Measurements from ENCODE around the gene TYROBP.
"Not testable (repeated sequence)": the region's sequence is repeated elsewhere in the genome, so short reads cannot be mapped to it uniquely, and the experiment has no call there.

TYROBP gene

GRCh38 chr19:35931874-35932202 lies 23.7 kb upstream of the TYROBP start:
- DNase-seq (ENCODE audit: low spot score), result no peak

- peak; percentile 99 for DNase-seq (ENCODE audit: low spot score)
These were observed 23.2 kb upstream of the TYROBP start for GRCh38 chr19:35931161-35931873.

- DNase-seq (ENCODE audit: low spot score), result no peak
These were observed 21.8 kb upstream of the TYROBP start for GRCh38 chr19:35929876-35930275.

- DNase-seq (ENCODE audit: low spot score), result no peak
These were observed 20.4 kb upstream of the TYROBP start for GRCh38 chr19:35928507-35928906.

- DNase-seq (ENCODE audit: low spot score), result no peak
These were observed 17.4 kb upstream of the TYROBP start for GRCh38 chr19:35925501-35925900.

DNA sequence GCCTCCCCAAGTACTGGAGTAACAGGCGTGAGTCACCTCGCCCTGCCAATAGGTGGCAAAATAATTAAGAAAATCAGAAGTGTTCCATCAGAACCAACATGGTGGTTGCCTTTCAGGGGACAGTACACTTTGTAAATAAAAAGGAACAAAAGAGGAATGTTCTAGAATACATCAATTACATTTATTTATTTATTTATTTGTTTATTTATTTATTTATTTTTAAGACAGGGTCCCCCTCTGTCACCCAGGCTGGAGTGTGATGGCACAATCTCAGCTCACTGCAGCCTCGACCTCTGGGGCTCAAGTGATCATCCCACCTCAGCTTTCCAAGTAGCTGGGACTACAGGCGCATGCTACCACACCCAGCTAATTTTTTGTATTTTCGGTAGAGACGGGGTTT lies 12.9 kb upstream of the TYROBP start:
- no peak for DNase-seq (ENCODE audit: low spot score)

DNA sequence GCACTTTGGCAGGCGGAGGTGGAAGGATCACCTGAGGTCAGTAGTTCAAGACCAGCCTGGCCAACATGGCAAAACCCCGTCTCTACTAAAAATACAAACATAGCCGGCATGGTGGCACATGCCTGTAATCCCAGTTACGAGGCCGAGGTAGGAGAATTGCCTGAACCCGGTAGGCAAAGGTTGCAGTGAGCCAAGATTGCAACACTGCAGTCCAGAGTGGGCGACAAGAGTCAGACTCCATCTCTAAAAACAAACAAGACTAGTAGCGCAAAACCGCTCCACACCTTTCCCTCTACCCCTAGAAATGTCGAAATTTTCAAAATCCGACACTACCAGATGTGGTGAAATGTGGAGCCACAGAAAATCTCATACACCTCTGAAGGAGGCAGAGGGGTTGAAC lies 11.2 kb upstream of the TYROBP start:
- no peak for DNase-seq (ENCODE audit: low spot score)

DNA sequence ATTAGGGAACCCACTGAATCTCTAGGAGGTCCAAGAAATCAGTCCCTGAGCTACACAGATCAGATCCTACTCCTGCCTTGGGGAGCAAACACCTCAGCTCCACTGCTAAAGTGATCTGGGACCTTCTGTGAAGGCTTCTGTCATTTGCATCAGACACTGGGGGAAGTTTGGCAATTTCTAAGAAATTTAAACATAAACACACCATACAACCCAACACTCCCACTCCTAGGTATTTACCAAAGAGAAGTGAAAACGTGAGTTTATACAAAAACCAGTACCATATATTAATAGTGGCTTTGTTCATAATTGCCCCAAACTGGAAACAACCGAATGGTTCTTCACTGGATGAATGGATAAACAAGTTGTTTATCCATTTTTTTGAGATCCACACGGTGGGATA lies 7.3 kb upstream of the TYROBP start:
- no peak for DNase-seq (ENCODE audit: low spot score)

- peak; percentile 33 for DNase-seq (ENCODE audit: low spot score)
These were observed 5.5 kb upstream of the TYROBP start for GRCh38 chr19:35913589-35913988.

GRCh38 chr19:35911790-35912189 lies 3.7 kb upstream of the TYROBP start:
- peak; percentile 93 for DNase-seq (ENCODE audit: low spot score)

GRCh38 chr19:35911173-35911572 lies 3.1 kb upstream of the TYROBP start:
- DNase-seq (ENCODE audit: low spot score), result no peak

GRCh38 chr19:35910355-35910754 lies 2.3 kb upstream of the TYROBP start:
- not testable (repeated sequence) for DNase-seq (ENCODE audit: low spot score)

- DNase-seq (ENCODE audit: low spot score), result no peak
These were observed 1.6 kb upstream of the TYROBP start for GRCh38 chr19:35909684-35910035.

- DNase-seq (ENCODE audit: low spot score), result no peak
These were observed 1.0 kb upstream of the TYROBP start for GRCh38 chr19:35908973-35909683.

DNA sequence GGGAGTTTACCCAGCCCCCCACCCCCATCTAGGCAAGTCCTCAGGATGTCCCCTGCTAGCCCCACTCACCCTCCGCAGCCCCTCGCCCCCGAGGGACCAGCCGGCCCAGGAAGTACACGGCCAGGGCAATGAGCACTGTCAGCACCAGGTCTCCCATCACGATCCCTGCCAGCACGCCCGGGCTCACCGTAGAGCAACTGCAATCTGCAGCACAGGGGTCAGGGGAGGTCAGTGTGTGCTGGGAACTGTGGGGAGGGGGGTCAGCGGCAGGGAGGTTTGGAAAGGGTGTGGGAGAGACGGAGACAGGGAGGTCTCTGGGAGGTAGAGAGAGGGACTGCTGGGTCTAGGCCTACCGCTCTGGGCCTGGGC lies 734 bp downstream of the TYROBP start:
- no peak for DNase-seq (ENCODE audit: low spot score)

DNA sequence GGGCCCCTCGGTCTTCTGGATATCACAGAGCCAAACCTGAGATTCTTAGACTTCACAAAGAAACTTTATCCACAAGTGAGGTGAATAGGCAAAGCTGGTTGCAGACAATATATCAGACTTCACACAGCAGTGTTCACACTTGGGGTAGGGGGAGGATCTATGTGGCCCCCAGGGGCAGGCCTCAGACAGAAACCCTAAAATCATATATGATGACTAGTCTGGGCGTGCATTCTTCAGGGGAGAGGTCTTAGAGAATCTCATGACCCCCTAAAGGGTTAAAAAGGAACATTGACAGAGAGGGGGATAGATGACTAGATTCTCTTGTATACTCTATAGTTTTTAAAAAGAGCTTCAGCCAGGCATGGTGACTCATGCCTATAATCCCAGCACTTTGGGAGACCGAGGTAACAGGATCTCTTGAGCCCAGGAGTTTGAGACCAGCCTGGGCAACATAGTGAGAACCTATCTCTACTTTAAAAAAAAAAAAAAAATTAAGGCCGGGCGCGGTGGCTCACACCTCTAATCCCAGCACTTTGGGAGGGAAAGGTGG lies 2.8 kb downstream of the TYROBP start:
- no peak for DNase-seq (ENCODE audit: low spot score)

- no peak for DNase-seq (ENCODE audit: low spot score)
These were observed 3.6 kb downstream of the TYROBP start for GRCh38 chr19:35904311-35905068.

- peak; percentile 92 for DNase-seq (ENCODE audit: low spot score)
These were observed 4.4 kb downstream of the TYROBP start for GRCh38 chr19:35903550-35904179.

DNA sequence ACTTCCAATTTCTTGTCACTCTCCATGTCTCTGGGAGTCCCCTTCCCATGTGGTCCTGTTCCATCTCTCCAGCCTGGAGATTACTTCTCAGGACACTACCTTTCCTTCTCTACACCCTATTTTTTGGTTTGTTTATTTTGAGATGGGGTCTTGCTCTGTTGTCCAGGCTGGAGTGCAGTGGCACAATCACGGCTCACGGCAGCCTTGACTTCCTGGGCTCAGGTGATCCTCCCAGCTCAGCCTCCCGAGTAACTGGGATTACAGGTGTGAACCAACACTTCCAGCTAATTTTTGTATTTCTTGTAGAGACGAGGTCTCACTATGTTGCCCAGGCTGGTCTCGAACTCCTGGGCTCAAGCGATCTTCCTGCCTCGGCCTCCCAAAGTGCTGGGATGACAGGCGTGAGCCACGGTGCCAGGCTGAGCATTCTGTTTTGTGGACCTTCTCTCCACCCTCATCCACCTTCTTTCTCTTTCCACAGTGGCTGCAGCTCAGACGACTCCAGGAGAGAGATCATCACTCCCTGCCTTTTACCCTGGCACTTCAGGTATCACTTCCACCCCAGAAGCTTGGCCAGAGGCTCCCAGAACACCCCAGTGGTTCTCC lies 5.1 kb downstream of the TYROBP start:
- DNase-seq (ENCODE audit: low spot score), result no peak

DNA sequence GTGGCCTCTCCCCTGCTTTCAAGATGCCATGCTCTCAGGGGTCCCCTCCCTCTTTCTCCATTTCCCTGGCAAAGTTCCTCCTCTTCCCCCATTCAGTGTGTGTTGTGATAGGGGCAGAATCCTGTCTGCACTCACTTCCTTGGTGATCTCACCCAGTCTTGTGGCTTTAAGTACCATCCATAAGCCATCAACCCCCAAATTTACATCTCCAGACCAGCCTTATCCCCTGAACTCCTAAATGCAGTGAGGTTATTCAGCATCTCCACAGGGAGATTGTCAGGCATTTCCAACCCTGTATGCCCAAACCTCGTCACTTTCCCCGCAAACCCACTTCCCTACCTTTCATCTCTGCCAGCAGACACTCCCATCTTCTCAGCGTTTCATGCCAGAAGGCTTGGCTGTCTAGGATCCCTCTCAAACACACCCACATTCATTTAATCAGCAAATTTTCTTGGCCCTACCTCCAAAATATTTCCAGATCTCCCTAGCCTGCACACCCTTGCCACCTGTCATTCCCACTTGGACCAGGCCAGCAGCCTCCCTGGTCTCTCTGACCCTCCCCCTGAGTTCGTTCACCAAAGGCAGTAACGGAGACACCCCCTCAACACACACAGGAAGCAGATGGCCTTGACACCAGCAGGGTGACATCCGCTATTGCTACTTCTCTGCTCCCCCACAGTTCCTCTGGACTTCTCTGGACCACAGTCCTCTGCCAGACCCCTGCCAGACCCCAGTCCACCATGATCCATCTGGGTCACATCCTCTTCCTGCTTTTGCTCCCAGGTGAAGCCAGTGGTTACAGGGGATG lies 6.0 kb downstream of the TYROBP start, which contains the start of gene HCST:
Gene HCST (plus strand): TSS at position 676 of the 808 bp plus-strand sequence. CDS start 65 bp downstream, at position 741.
- peak; percentile 61 for DNase-seq (ENCODE audit: low spot score)

GRCh38 chr19:35901055-35901644 lies 6.9 kb downstream of the TYROBP start:
- DNase-seq (ENCODE audit: low spot score), result peak; percentile 77

Measured in kidney tubule cell (primary cell).